Forelimb muscle (tissue), 1 donor: ENCODE measurements around the gene MAPK8IP3. TPM values are rescaled to one million over a fixed set of nuclear protein-coding genes. Genes with fewer than 3 reads are reported as not detected.

Experiments used
- DNase-seq: peaks from one replicate; pipeline ENCODE4 v3.0.0-alpha.2; 2013; ENCODE audit warnings: low read depth
- polyA plus RNA-seq: library from polyadenylated mRNA; unstranded; fragments of 120-200 nt; gene quantifications from one replicate; pipeline ENCODE4 v1.2.1, GENCODE V29; 2013; ENCODE audit not compliant: insufficient read length

The MAPK8IP3 gene
- polyA plus RNA-seq, 1 donor = 53.6 TPM

GRCh38 chr16:1740234-1740633, 34.2 kb downstream of the MAPK8IP3 start:
- no peak for DNase-seq

DNA sequence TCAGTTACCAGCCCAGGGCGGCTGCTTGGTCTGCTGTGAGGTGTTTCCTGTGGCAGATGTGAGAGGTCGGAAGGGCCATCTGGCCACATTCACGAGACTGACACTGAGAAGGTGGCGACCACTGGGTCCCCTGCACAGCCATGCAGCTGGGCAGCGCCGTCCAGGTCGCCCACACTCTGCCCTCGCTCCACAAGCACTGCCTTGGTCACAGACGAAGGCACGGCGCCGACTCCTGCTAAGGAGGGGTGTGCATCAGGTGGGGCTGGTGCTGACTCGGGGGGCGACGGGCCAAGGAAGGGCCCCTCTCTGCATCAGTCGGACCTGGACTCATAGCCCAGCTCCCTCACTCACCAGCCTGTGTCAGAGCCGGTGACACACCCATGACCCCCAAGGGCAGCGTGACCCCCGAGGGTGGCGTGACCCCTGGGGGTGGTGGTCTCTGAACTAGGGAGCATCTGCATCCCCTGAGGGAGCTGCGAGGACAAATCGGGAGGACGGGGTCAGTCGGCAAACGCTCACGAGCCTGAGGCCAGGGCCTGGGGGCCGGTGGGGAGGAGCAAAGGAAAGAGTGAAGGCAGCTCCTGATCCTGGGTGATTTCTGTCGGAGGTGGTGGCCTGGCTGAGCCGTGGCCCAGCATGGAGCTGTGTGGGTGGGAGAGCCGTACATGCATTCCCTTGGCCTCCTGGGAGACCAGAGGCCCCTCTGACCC, 34.9 kb downstream of the MAPK8IP3 start:
- no peak for DNase-seq

DNA sequence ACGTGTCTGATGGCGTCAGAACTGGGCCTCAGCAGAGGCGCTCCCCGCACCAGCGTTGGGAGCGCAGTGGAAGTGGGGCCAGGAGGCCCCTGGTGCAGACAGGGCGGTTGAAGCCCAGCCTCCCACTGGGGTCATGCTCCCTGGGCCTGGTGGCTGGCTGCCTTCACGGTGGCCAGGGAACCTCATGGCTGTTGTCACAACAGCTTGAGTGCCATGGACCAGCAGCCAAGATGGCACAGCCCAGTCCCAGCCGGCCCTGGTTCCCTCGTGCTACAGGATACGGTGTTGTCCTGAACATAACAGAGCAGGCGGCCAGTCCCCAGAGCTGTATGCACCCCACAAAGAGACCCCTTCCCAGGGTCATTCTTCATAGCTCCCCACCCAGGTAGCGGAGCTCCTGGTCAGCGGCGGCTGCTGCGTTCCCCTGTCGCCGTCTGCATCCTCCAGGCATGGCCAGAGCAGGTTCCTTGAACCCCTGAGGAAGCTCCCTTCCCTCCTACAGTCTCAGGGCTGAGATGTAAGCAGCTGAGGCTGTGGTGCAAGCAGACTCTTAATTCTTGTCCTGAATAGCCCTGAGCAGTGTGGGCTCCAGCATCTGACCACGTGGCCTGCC, 35.7 kb downstream of the MAPK8IP3 start:
- no peak for DNase-seq

DNA sequence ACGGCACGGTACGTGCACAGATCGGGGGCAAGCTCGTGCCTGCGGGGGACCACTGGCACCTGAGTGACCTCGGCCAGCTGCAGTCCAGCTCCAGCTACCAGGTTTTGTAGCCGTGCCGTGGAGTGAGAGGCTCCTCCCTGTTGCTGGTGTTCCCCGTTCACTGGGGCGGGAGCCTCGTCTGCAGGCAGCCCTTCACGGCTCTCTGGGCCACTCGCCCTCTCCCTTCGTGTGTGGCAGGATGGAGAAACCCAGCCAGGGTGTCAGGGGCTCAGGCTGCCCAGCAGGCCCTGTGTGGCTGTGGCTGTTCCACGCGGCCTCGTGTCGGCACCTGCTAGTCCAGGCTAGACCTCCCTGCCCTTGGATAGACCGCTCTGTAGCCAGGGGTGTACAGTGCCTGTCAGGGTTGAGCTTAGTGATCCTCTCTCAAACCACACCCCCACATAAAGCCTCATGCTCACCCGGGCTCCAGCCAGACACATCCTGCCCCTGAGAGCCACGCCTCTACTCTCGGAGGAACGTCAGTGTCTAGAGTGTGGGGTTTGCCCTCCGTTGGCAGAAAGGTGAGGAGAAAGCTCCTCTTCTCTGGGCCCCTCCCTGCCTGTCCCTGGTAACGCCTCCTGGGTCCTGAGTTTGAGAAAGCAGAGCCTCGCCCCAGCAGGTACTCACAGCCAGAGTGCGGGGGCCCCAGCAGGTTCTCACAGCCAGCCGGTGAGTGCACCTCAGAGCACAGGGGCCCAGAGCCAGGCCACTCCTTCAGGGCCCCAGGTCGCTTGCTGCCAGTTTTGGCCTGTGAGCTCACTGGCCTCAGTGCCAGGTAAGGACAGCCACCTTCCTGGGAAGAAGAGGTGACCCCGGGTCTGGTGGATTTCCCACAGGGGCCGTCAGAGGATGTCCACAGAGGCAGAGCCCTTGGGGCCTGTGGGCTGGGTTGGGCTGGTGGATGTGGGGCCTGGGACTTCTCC, 37.7 kb downstream of the MAPK8IP3 start:
- DNase-seq = no peak

DNA sequence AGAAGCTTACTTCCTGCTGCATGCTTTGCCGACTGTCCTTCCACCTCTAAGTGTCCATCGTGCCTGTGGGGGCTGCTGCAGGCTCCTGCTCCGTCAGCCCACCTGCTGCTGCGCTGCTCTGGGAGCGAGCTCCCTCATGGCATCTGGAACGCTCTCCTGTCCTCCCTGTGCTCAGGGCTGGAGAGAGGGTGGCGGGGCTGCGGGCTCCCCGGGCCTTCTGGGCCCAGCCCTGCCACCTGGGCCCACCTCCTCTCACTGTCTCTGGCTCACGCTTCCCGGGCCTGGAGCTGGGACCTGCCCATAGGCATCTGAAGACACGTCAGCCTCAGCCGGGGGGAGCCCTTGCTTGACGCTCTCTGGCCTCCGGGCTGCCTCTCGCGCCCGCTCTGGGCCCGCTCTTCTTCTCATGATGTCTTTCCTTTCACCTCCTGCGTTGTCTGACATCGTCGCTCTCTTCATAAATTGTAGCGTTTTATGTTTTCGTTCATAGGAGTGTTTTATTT, 38.4 kb downstream of the MAPK8IP3 start:
- no peak for DNase-seq

DNA sequence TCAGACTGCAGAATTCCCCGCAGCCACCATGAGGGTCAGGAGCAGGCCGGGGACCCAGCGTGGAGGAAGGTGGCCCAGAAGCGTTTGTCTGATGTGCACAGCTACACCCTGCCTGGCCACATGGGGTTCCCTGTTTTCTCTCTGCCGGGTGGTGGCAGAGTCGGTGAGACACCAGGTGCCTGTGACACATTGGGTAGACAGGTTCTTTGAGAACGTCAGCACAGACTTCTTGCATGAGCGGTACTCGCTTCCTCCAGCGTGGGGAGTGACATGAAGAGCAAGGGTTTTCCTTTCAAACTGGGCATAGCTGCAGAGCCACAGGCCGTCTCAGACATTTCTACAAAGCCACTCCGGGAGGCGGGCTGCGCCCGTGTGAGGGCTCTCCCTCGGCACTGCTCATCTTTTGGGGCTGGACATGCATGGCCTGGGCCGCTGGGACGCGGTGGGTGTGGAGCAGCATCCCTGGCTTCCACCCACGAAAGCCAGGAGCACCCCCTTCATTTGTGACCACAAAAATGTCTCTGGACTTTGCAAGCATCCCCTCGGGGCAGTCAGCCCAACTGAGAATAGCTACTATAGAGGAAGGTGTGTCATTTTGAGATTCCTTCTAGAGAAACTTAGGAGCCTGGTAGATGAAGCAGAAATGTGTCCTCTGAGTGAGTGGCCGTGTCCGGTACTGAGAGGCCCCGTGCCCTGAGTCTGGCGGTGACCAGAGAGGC, 39.3 kb downstream of the MAPK8IP3 start:
- no peak for DNase-seq

DNA sequence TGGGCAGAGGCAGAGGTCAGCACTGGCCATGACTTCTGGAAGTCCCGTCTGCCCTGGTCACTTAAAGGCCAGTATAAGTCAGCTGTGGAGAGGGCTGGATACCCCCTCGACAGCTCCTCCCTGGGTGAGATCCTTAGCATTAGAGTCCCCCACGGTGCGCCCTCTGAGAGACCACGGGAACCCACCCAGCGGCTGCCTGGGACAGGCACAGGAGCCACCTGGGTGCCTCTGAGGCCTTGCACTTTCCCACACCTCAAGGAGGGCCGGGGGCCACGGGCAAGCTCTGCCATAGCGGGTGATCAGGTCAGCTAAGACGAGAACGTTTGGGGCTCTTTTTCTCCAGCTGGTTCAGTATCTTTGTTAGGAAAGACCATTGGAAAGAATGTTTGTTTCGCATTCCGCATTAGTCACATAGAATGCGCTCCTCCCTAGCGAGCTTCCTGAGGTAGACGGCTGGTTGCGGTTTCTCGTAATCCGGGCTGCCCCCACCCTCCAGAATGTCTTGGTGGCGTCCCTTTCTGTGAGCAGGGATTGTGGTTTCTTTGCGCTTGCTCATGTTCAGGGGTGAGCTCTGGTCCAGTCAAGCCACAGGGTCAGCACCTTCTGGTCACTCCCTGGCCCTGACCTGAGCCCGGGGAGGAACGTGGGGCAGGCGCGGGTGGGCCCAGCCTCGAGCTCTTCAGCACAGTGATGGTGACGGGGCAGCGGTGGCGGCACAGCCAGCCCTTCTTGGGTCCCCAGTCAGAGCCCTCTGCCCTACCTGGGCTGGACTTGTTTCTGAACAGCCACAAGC, 40.1 kb downstream of the MAPK8IP3 start:
- no peak for DNase-seq

DNA sequence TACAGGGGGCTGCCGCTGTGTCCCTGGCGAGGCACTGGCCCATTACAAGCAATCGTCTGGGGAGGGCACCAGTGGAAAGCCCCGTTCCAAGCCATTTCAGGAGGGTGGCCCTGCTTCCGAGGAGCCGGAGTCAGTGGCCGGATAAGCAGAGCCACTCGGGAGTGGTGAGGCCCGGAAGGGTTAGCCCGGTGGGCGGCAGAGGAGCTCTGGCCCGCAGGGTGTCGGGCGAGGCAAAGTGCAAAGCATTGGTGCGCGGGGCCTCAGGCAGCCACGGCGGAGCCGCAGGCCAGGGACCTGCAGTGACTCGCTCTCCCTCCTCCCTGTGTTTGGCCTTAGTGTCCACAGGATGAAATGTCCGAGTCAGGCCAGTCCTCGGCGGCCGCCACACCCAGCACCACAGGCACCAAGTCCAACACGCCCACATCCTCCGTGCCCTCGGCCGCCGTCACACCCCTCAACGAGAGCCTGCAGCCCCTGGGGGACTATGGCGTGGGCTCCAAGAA, 40.7 kb downstream of the MAPK8IP3 start:
- no peak for DNase-seq

- no peak for DNase-seq
These were observed 41.9 kb downstream of the MAPK8IP3 start for GRCh38 chr16:1747934-1748333.

DNA sequence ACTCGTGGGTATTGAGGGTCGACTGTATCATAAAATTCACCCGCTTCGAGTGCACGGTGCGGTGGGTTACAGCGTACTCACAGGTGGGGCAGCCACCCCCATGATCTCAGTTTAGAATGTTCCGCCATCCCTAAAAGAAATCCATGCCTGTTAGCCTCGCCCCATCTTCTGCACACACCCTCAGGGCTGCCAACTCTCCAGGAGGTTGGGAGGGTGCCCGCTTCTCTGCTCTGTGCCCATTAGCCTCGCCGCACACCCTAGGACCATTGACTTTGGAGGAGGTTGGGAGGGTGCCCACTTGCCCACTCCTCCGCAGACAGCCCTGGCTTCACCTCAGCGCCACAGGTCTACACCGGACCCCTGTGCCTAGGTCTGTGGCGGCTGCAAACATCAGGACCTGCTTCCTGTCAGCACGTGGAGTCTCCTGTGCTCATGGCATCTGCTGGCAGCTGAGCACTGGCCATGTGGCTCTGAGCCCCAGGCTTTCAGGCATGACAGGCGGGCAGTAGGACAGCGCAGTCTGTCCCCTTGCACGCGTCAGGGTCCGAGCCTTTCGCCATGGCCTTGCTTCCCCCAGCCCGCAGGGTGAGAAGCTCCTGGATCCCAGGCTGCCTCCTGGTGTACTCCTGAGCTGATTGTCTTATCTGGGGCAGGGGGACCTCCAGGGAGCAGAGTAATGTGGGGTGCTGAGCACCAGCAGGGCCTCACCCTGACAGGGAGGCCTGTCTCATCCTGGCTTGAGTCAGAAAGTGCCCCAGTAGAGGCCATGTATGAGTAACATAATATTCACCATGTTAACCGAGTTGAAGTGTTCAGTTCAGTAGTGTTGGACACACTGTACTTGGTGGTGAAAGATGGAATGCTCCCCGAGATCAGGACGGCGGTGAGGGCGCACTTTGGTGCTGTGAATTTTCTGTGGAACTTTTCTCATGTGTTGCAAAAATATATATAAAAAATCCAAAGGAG, 43.4 kb downstream of the MAPK8IP3 start:
- no peak for DNase-seq

DNA sequence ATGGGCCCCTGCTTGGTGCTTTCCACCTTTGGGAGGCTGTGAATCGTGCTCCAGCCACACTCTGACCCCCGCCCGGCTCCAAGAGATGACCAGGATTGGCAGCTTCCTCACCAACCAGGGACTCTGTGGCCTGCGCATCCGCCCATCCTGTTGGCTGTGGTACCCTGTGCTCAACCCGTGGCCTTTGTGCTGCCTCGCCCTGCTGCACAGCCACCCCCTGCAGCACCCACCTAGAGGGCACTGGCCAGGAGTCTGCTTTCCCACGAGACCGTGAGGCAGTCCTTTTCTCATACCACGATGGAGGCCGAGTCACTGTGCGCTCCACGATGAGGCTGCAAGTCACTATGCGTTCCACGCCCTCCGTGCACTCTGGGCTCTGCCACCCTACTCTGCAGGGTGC, 46.0 kb downstream of the MAPK8IP3 start:
- DNase-seq = no peak

DNA sequence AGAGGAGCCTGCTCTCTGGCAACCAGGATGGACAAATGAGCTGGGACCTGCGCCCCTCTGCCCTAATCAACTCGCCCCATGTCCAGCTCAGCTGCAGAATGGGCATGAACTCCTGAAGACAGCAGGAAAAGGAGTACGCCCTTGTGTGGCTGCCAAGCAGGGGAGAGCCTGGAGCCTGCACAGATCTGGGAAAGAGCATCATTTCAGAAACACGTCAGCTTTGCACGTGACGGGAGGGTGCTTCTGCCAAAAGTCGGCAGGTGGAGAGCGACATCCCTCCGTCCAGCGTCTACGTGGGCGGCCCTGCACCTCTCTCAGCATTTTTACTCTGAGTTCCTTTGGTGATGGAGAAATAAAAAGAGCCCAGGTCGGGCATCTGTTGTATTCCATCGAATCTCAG, 46.9 kb downstream of the MAPK8IP3 start:
- no peak for DNase-seq

DNA sequence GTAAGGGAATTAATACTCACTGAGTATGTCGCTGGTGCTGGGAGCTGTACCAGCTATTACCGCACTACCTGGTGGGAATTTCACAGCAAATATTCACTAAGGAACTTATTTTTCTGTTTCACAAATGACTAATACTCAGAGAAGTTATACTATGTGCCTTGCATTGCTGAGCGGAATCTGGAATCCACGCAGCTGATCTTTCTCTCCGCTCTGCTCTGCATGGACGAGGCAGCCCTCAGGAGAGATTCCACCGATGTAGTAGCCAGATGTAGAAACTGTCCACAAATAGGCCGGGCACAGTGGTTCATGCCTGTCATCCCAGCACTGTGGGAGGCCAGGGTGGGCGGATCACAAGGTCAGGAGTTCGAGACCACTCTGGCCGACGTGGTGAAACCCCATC, 48.2 kb downstream of the MAPK8IP3 start:
- DNase-seq = no peak

- no peak for DNase-seq
These were observed 51.9 kb downstream of the MAPK8IP3 start for GRCh38 chr16:1757714-1758461.

DNA sequence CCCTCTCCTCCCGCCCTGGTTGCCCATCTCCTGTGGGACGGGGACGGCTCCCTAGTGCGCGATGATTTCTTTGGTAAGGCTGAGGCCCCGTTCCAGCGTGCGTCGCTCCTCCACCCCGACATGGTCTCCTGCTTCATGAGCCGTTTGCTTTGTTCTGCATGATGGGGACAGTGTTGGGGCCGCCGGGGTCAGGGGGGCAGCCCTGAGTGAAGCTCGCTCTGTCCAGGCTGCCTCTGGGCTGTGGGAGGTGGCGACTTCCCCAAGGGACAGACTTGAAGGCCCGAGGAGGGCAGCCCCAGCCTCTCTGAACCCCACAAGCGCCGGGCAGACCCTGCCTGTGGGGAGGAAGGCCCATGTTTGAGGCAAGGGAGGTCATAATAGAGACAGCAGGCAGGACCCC, 52.9 kb downstream of the MAPK8IP3 start:
- no peak for DNase-seq

- DNase-seq = no peak
These were observed 53.5 kb downstream of the MAPK8IP3 start for GRCh38 chr16:1759511-1759910.

GRCh38 chr16:1760911-1761310, 54.9 kb downstream of the MAPK8IP3 start:
- DNase-seq = no peak

DNA sequence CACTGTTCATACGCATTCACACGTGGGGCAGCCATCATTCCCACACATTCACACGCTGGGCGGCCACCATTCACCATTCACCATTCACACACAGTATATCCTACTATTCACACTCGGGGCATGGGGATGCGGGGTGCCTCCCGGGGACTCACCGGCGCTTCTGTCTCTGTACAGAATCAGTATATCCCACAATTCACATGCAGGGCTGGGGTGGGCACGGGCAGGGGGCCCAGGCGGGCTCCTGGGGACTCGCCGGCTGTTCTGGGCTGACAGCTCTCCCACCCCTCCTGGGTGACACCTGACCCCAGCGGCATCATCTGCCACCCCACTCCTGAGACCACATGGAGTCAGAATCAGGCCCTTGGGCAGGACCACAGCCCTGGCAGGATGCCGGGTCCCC, 55.8 kb downstream of the MAPK8IP3 start:
- DNase-seq = no peak
